Heart right ventricle (tissue), 16 donors: ENCODE results near the gene RIMKLA. TPM values are rescaled to one million over a fixed set of nuclear protein-coding genes. Genes with fewer than 3 reads are reported as not detected.

Experiments used
- ATAC-seq, 8 donors: fragments of 200-7000 bp; cut with Tn5 transposase; one replicate each; pipeline ENCODE4 v1.9.1; 2020; ENCODE audit warnings: mild to moderate bottlenecking in 8 of 8, moderate library complexity in 8 of 8, moderate number of reproducible peaks in 1 of 8
- DNase-seq, 2 donors: peaks; one replicate each; pipeline ENCODE4 v3.0.0-alpha.2; 2020
- H3K27ac ChIP-seq, 10 donors: fragments of 200-600 bp; sonication (generic) in 2 of 10; one replicate each; pipeline versions ENCODE4 v1.5.0 to v1.8.0; 2020 to 2022; ENCODE audit warnings: mild to moderate bottlenecking in 3 of 10
- H3K27me3 ChIP-seq, 7 donors: fragments of 200-600 bp; one replicate each; pipeline ENCODE4 v1.8.0; 2021 to 2022; ENCODE audit warnings: mild to moderate bottlenecking in 2 of 7
- H3K36me3 ChIP-seq, 9 donors: fragments of 200-600 bp; sonication (generic) in 1 of 9; one replicate each; pipeline versions ENCODE4 v1.5.0 to v1.8.0; 2020 to 2022; ENCODE audit warnings: mild to moderate bottlenecking in 2 of 9
- H3K4me1 ChIP-seq, 9 donors: fragments of 200-600 bp; sonication (generic) in 1 of 9; one replicate each; pipeline versions ENCODE4 v1.5.0 to v1.8.0; 2020 to 2022; ENCODE audit warnings: mild to moderate bottlenecking in 4 of 9
- H3K4me3 ChIP-seq, 10 donors: fragments of 200-600 bp; sonication (generic) in 2 of 10; one replicate each; pipeline versions ENCODE4 v1.5.0 to v1.8.0; 2020 to 2022; ENCODE audit warnings: mild to moderate bottlenecking in 7 of 10, moderate library complexity in 2 of 10
- H3K9me3 ChIP-seq, 11 donors: fragments of 200-600 bp in 10 of 11; sonication (generic) in 2 of 11; one replicate each; pipeline versions ENCODE4 v1.5.0 to v1.8.0; 2013 to 2022; ENCODE audit warnings: mild to moderate bottlenecking in 2 of 11, control low read depth in 1 of 11, moderate library complexity in 1 of 11
- WGBS, 2 donors: extraction: QIAGEN DNeasy Blood & Tissue Kit; methylation state at CpG; one replicate each; pipeline ENCODE4 v1.1.7; 2013; ENCODE audit warnings: inconsistent platforms in 1 of 2; 5-methylcytosine and 5-hydroxymethylcytosine counted together
- intact Hi-C, 10 donors: fragments of 100-400 bp; cut with DNase I; formaldehyde crosslinking; loops; one replicate each; pipeline versions ENCODE4 v1.11.1 to v1.14.2; 2022
- polyA plus RNA-seq, 2 donors: library from polyadenylated mRNA; stranded (reverse); fragments of 200-250 nt; gene quantifications; one replicate each; pipeline ENCODE4 v1.2.3, GENCODE V29; 2013
- total RNA-seq, 10 donors: library from RNA; stranded (reverse); fragmentation: NEBNext Ultra II Directional in 3 of 10; extraction: Animal tissue kit (Norgen Biotek cat#: 25700) in 3 of 10; gene quantifications; one replicate each; pipeline versions ENCODE4 v1.2.1 to v1.2.4, GENCODE V29; 2021 to 2023
- TF ChIP-seq, protein P1 (sequence below), 9 donors: fragments of 200-600 bp; sonication (generic) in 2 of 9; IDR thresholded peaks; one replicate each; pipeline versions ENCODE4 v1.5.0 to v1.8.0; 2021 to 2022; ENCODE audit warnings: antibody characterized with exemption in 9 of 9, mild to moderate bottlenecking in 5 of 9, moderate library complexity in 1 of 9
- donor health status: Arrhythmogenic right ventricular cardiomyopathy.
- donor health status: ischemic (EF 13 %, LVEDD 7.1; RV severe dilation, severe dysfunction).
- donor health status: healthy with polysubstance abuse.
- donor health status: DM: no; HTN: yes; CAD: no.
- donor health status: DM: no; HTN: no; CAD: no.
- donor health status: ischemic (EF 25% LVEDD 6.9; RV normal size, moderate dysfunction).
- donor health status: ischemic (EF 25% LVEDD 5.7; RV mildly dilated, moderate dysfunction).
- donor health status: healthy.
- donor health status: DM: yes; HTN: yes; CAD: no.
- donor health status: Ischemic cardiomyopathy.
- donor health status: ischemic (EF 35%, LVEDD 5.7; RV mildly dilated, moderate dysfunction).
- donor health status: nonischemic (EF 11% LVEDD 7.7; RV severe dilation, severe dysfunction).
- donor health status: DM: yes; HTN: yes; CAD: no.
- donor health status: PGD.
- donor health status: ischemic (EF 29% LVEDD 5.4; RV normal size, mild dysfunction).
- donor health status: nonischemic (EF 23%, LVEDD 6.1; RV moderate dilation, normal function).

The RIMKLA gene
- total and polyA plus RNA-seq, 12 donors = 0.80 to 16.7 (median 8.3) TPM

DNA sequence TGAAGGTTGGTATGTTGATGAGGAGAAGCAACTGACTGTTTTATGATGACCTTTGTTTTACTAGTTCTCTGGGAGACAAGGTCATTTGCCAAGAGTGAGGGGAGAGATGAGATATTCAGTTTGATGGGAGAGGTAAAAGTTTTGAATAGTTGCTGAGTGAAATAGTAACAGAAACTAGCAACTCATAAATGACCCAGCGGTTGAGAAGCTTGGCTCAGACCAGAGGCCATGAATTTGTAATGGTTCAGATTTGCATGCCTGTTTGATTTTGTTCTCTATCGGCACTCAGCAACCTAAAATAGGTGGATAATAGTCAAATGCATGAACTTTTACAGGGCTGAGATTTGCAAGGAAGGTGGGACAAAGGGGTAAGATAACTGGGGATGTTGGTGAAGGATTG lies 89.1 kb downstream of the RIMKLA start:
- H3K27ac ChIP-seq = no peak overlapping the region
- TF ChIP-seq, protein P1, sequence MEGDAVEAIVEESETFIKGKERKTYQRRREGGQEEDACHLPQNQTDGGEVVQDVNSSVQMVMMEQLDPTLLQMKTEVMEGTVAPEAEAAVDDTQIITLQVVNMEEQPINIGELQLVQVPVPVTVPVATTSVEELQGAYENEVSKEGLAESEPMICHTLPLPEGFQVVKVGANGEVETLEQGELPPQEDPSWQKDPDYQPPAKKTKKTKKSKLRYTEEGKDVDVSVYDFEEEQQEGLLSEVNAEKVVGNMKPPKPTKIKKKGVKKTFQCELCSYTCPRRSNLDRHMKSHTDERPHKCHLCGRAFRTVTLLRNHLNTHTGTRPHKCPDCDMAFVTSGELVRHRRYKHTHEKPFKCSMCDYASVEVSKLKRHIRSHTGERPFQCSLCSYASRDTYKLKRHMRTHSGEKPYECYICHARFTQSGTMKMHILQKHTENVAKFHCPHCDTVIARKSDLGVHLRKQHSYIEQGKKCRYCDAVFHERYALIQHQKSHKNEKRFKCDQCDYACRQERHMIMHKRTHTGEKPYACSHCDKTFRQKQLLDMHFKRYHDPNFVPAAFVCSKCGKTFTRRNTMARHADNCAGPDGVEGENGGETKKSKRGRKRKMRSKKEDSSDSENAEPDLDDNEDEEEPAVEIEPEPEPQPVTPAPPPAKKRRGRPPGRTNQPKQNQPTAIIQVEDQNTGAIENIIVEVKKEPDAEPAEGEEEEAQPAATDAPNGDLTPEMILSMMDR (IDR thresholded peaks at IDR 0.05) = no peak

More for the DNA sequence above, 89.1 kb downstream of the RIMKLA start:
- ATAC-seq (no peak), DNase-seq (no peak)
- intact Hi-C loops = loop anchor here in 3 of 10 donors (5.0 to 10.0 kb wide), 3 partner anchors 185 to 295 kb away; partner anchors contain the start of gene PPIH (in 1 of the 3)
- peaks cover 0 to 10% (median 0%) of the 10 kb centered on the region in 9 donors for H3K36me3 ChIP-seq
- no peaks in the 10 kb centered on the region for H3K4me1 ChIP-seq
- no peak overlapping the region for H3K4me3 ChIP-seq
- H3K9me3 ChIP-seq = no peaks in the 10 kb centered on the region
- 94 to 97% methylated on average over 2 of the region's 2 CpGs for WGBS, 2 donors
- no peaks in the 10 kb centered on the region for H3K27me3 ChIP-seq

Other genes with a start within 250 kb of the RIMKLA start
- under 1 TPM in 1 of 10 donors, not detected in 9; 0.44 TPM for gene GUCA2B, start 227.4 kb upstream of the RIMKLA start, total RNA-seq
- not detected for gene GUCA2B, start 227.4 kb upstream of the RIMKLA start, polyA plus RNA-seq
- gene GUCA2A, start 216.0 kb upstream of the RIMKLA start, total RNA-seq = not detected
- gene GUCA2A, start 216.0 kb upstream of the RIMKLA start, polyA plus RNA-seq = not detected
- 10 to 100 TPM; 34.2 to 50.0 (median 41.6) TPM for gene FOXJ3, start 45.6 kb upstream of the RIMKLA start, total RNA-seq
- 10 to 100 TPM in 1 of 2 donors, 1 to 10 TPM in 1; 9.6 to 11.1 TPM for gene FOXJ3, start 45.6 kb upstream of the RIMKLA start, polyA plus RNA-seq
- 1 to 10 TPM in 9 of 10 donors, under 1 TPM in 1; 0.52 to 5.9 (median 2.9) TPM for gene ZMYND12, start 75.2 kb downstream of the RIMKLA start, total RNA-seq
- gene ZMYND12, start 75.2 kb downstream of the RIMKLA start, polyA plus RNA-seq = under 1 TPM; 0.38 to 0.51 TPM
- gene PPCS, start 75.8 kb downstream of the RIMKLA start, total RNA-seq = 10 to 100 TPM; 33.2 to 50.0 (median 40.1) TPM
- 10 to 100 TPM; 43.5 to 45.8 TPM for gene PPCS, start 75.8 kb downstream of the RIMKLA start, polyA plus RNA-seq
- gene CCDC30, start 82.5 kb downstream of the RIMKLA start, total RNA-seq = 1 to 10 TPM in 8 of 10 donors, under 1 TPM in 2; 0.70 to 3.2 (median 1.4) TPM
- gene CCDC30, start 82.5 kb downstream of the RIMKLA start, polyA plus RNA-seq = under 1 TPM; 0.38 to 0.73 TPM